ENCODE measurements around the gene GABRG3. TPM values are rescaled to one million over a fixed set of nuclear protein-coding genes. Genes with fewer than 3 reads are reported as not detected.

Gene GABRG3
- total RNA-seq, 1 donor from 2014 or later, result not detected

DNA sequence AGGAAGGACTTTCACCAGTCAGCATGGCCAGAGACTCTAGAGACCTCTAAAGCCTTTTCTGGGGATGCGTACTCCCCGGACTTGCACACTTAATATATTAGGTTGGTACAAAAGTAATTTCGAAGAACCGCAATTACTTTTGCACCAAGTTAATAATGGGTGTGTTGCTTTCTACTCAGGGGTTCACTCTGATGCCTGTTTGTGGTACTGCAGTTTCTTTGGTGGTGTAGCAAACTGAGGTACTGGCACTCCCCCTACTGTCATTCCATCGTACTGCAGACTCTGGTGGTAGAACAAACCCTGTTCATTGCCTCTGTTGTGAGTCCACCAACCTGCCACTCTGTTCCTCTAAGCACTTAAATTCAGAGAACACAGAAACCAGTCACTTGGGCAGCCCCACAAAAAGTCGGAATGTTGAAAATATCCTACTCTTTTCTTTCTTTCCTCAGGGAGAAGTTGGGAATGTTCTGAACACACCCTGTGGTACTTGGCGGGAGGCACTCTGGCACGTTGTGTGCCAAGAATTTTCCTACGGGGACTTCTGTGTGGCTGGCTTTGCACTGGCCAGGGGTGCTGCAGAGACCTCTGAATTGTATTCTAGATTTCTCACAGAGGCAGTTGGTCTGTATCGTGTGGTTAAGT lies 46.3 kb downstream of the GABRG3 start:
- no peak for DNase-seq (ENCODE audit: extremely low spot score in 2 of 2)
- intact Hi-C loops (cut with DNase I), result no loop called here

GRCh38 chr15:27019687-27020086 lies 48.7 kb downstream of the GABRG3 start:
- Histone ChIP-seq H3K27me3 (no peaks in the 10 kb centered on the region), H3K36me3 (no peaks in the 10 kb centered on the region), H3K4me3 (no peak overlapping the region), H3K4me1 (no peaks in the 10 kb centered on the region), H3K27ac (no peak overlapping the region), H3K9me3 (no peaks in the 10 kb centered on the region)
- DNase-seq (ENCODE audit: extremely low spot score in 2 of 2), result no peak
- TF ChIP-seq POLR2A (IDR thresholded peaks at IDR 0.05) (no peak), POLR2AphosphoS5 (IDR thresholded peaks at IDR 0.05; ENCODE audit: insufficient read depth in 1 of 2, low read depth in 1 of 2) (no peak)
- TF ChIP-seq, protein P1, sequence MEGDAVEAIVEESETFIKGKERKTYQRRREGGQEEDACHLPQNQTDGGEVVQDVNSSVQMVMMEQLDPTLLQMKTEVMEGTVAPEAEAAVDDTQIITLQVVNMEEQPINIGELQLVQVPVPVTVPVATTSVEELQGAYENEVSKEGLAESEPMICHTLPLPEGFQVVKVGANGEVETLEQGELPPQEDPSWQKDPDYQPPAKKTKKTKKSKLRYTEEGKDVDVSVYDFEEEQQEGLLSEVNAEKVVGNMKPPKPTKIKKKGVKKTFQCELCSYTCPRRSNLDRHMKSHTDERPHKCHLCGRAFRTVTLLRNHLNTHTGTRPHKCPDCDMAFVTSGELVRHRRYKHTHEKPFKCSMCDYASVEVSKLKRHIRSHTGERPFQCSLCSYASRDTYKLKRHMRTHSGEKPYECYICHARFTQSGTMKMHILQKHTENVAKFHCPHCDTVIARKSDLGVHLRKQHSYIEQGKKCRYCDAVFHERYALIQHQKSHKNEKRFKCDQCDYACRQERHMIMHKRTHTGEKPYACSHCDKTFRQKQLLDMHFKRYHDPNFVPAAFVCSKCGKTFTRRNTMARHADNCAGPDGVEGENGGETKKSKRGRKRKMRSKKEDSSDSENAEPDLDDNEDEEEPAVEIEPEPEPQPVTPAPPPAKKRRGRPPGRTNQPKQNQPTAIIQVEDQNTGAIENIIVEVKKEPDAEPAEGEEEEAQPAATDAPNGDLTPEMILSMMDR (IDR thresholded peaks at IDR 0.05), result no peak
- intact Hi-C loops (cut with DNase I), result no loop called here

More for the DNA sequence above, 46.3 kb downstream of the GABRG3 start:
- no peak for TF ChIP-seq POLR2AphosphoS5 (IDR thresholded peaks at IDR 0.05; ENCODE audit: insufficient read depth in 1 of 2, low read depth in 1 of 2)
- TF ChIP-seq, protein P1 (IDR thresholded peaks at IDR 0.05), result peak in 1 of 3 experiments; percentile 52
- Histone ChIP-seq H3K9me3 (no peaks in the 10 kb centered on the region), H3K36me3 (no peaks in the 10 kb centered on the region), H3K4me1 (no peaks in the 10 kb centered on the region), H3K4me3 (no peak overlapping the region), H3K27ac (no peak overlapping the region), H3K27me3 (no peaks in the 10 kb centered on the region)

GRCh38 chr15:27025481-27025966 lies 54.5 kb downstream of the GABRG3 start:
- no peaks in the 10 kb centered on the region for H3K9me3 ChIP-seq
- DNase-seq (ENCODE audit: extremely low spot score in 2 of 2), result no peak
- no peaks in the 10 kb centered on the region for H3K4me1 ChIP-seq
- H3K4me3 ChIP-seq, result no peak overlapping the region
- H3K27ac ChIP-seq, result no peak overlapping the region
- no peaks in the 10 kb centered on the region for H3K27me3 ChIP-seq
- TF ChIP-seq POLR2AphosphoS5 (IDR thresholded peaks at IDR 0.05; ENCODE audit: insufficient read depth in 1 of 2, low read depth in 1 of 2) (no peak), POLR2A (IDR thresholded peaks at IDR 0.05) (no peak)
- TF ChIP-seq, protein P1 (IDR thresholded peaks at IDR 0.05), result no peak
- intact Hi-C loops (cut with DNase I), result no loop called here
- no peaks in the 10 kb centered on the region for H3K36me3 ChIP-seq

DNA sequence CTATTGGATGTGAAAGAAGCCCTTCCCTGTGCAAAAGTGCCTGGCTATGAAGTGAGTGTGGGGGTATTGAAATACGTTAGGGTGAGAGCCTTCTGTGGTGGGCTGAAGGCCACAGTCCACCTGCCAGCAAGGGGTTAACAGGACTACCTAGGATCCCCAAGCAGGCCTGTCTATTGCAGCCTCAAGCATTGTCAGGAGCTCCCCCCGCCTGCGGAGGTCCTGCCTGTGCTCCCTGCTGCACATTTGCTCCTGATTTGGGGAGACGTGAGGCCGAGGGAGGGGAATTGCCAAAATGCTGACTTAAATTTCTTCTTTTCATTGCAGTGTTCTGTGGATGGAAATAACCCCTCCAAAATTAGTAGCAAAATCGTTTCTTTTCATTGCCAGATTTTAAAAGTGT lies 56.2 kb downstream of the GABRG3 start:
- H3K4me3 ChIP-seq, result no peak overlapping the region
- H3K4me1 ChIP-seq, result no peaks in the 10 kb centered on the region
- no peaks in the 10 kb centered on the region for H3K27me3 ChIP-seq
- H3K27ac ChIP-seq, result no peak overlapping the region
- TF ChIP-seq, protein P1 (IDR thresholded peaks at IDR 0.05), result no peak
- intact Hi-C loops (cut with DNase I), result no loop called here
- DNase-seq (ENCODE audit: extremely low spot score in 2 of 2), result no peak
- H3K36me3 ChIP-seq, result no peaks in the 10 kb centered on the region
- no peaks in the 10 kb centered on the region for H3K9me3 ChIP-seq

GRCh38 chr15:27028858-27029477 lies 58.0 kb downstream of the GABRG3 start:
- no peaks in the 10 kb centered on the region for H3K9me3 ChIP-seq
- H3K4me3 ChIP-seq, result no peak overlapping the region
- H3K36me3 ChIP-seq, result no peaks in the 10 kb centered on the region
- no peak for DNase-seq (ENCODE audit: extremely low spot score in 2 of 2)
- H3K4me1 ChIP-seq, result no peaks in the 10 kb centered on the region
- intact Hi-C loops (cut with DNase I), result no loop called here
- TF ChIP-seq POLR2AphosphoS5 (IDR thresholded peaks at IDR 0.05; ENCODE audit: insufficient read depth in 1 of 2, low read depth in 1 of 2), result no peak
- TF ChIP-seq, protein P1 (IDR thresholded peaks at IDR 0.05), result no peak
- TF ChIP-seq POLR2A (IDR thresholded peaks at IDR 0.05), result no peak
- no peaks in the 10 kb centered on the region for H3K27me3 ChIP-seq
- no peak overlapping the region for H3K27ac ChIP-seq

Measured in vagina (tissue), 2 donors.